HUES6 (cell line): ENCODE results near the gene NKX2-4.
"Not testable (repeated sequence)": the region's sequence is repeated elsewhere in the genome, so short reads cannot be mapped to it uniquely, and the experiment has no call there.

Experiments
- H3K27ac ChIP-seq: 2 replicates; pipeline ENCODE4 v1.7.0; 2013; ENCODE audit warnings: low read depth, mild to moderate bottlenecking, low read length, inconsistent platforms
- H3K27me3 ChIP-seq: 2 replicates; pipeline ENCODE4 v1.6.1; 2013; ENCODE audit warnings: low read length; ENCODE audit not compliant: control insufficient read depth, insufficient read depth
- H3K36me3 ChIP-seq: 2 replicates; pipeline ENCODE4 v1.6.1; 2013; ENCODE audit warnings: low read length; ENCODE audit not compliant: control insufficient read depth, insufficient read depth
- H3K4me1 ChIP-seq: 2 replicates; pipeline ENCODE4 v1.6.1; 2013; ENCODE audit warnings: low read length; ENCODE audit not compliant: control insufficient read depth, insufficient read depth
- H3K4me3 ChIP-seq: 2 replicates; pipeline ENCODE4 v1.5.1; 2013; ENCODE audit warnings: low read depth, low read length
- H3K9ac ChIP-seq: one replicate; pipeline ENCODE4 v1.6.1; 2013; ENCODE audit warnings: mild to moderate bottlenecking, low read length
- H3K9me3 ChIP-seq: 2 replicates; pipeline ENCODE4 v1.6.1; 2013; ENCODE audit warnings: low read depth, low read length; ENCODE audit not compliant: control insufficient read depth, insufficient read depth

NKX2-4 gene

GRCh38 chr20:21397341-21398108, at the start of gene NKX2-4:
TSS of gene NKX2-4 (minus strand) at chr20:21397526. CDS start at chr20:21397399, 127 bp downstream.
- Histone ChIP-seq H3K9me3 (no peaks in the 10 kb centered on the region), H3K27ac (no peak within 1 kb of the TSS), H3K27me3 (peaks cover 99% of the 10 kb centered on the region), H3K4me1 (0 out of 2 replicates have a peak, but pooled peaks cover 2% of the 10 kb centered on the region), H3K4me3 (peak within 1 kb of the TSS; percentile 55), H3K36me3 (no peaks in the 10 kb centered on the region), H3K9ac (no peak within 1 kb of the TSS)

GRCh38 chr20:21437816-21438215, 40.5 kb upstream of the NKX2-4 start:
- no peaks in the 10 kb centered on the region for H3K36me3 ChIP-seq
- H3K27me3 ChIP-seq = peaks cover 5% of the 10 kb centered on the region; the same call in 1 of the 2 replicates
- H3K27ac ChIP-seq = no peak overlapping the region

GRCh38 chr20:21437248-21437647, 39.9 kb upstream of the NKX2-4 start:
- Histone ChIP-seq H3K4me1 (0 out of 2 replicates have a peak, but pooled peaks cover 4% of the 10 kb centered on the region), H3K27me3 (peaks cover 5% of the 10 kb centered on the region; the same call in 1 of the 2 replicates), H3K9me3 (no peaks in the 10 kb centered on the region), H3K27ac (no peak overlapping the region), H3K36me3 (no peaks in the 10 kb centered on the region), H3K9ac (no peak overlapping the region), H3K4me3 (no peak overlapping the region)

More at GRCh38 chr20:21437816-21438215, 40.5 kb upstream of the NKX2-4 start:
- H3K9ac ChIP-seq = no peak overlapping the region
- H3K9me3 ChIP-seq = no peaks in the 10 kb centered on the region
- H3K4me1 ChIP-seq = 0 out of 2 replicates have a peak, but pooled peaks cover 4% of the 10 kb centered on the region
- no peak overlapping the region for H3K4me3 ChIP-seq

- Histone ChIP-seq H3K4me1 (0 out of 2 replicates have a peak, but pooled peaks cover 4% of the 10 kb centered on the region), H3K9me3 (no peaks in the 10 kb centered on the region), H3K27ac (no peak overlapping the region), H3K4me3 (no peak overlapping the region), H3K36me3 (no peaks in the 10 kb centered on the region), H3K9ac (no peak overlapping the region), H3K27me3 (peaks cover 5% of the 10 kb centered on the region; the same call in 1 of the 2 replicates)
These were observed 38.9 kb upstream of the NKX2-4 start for GRCh38 chr20:21436205-21436604.

GRCh38 chr20:21435576-21435975, 38.2 kb upstream of the NKX2-4 start:
- Histone ChIP-seq H3K27me3 (peaks cover 5% of the 10 kb centered on the region; the same call in 1 of the 2 replicates), H3K9ac (no peak overlapping the region), H3K4me3 (no peak overlapping the region), H3K27ac (no peak overlapping the region), H3K36me3 (no peaks in the 10 kb centered on the region), H3K9me3 (no peaks in the 10 kb centered on the region), H3K4me1 (0 out of 2 replicates have a peak, but pooled peaks cover 4% of the 10 kb centered on the region)

GRCh38 chr20:21433329-21433890, 36.1 kb upstream of the NKX2-4 start:
- Histone ChIP-seq H3K9me3 (no peaks in the 10 kb centered on the region), H3K27ac (no peak overlapping the region), H3K36me3 (no peaks in the 10 kb centered on the region), H3K9ac (no peak overlapping the region), H3K4me1 (0 out of 2 replicates have a peak, but pooled peaks cover 4% of the 10 kb centered on the region), H3K27me3 (peaks cover 5% of the 10 kb centered on the region; the same call in 1 of the 2 replicates), H3K4me3 (no peak overlapping the region)

- H3K27ac ChIP-seq = no peak overlapping the region
- H3K4me3 ChIP-seq = no peak overlapping the region
These were observed 35.6 kb upstream of the NKX2-4 start for GRCh38 chr20:21432911-21433310.

GRCh38 chr20:21430020-21430419, 32.7 kb upstream of the NKX2-4 start:
- no peaks in the 10 kb centered on the region for H3K4me1 ChIP-seq
- H3K9ac ChIP-seq = no peak overlapping the region
- no peaks in the 10 kb centered on the region for H3K36me3 ChIP-seq
- H3K9me3 ChIP-seq = no peaks in the 10 kb centered on the region; the same call in 1 of the 2 replicates
- peaks cover 5% of the 10 kb centered on the region; the same call in 1 of the 2 replicates for H3K27me3 ChIP-seq
- H3K27ac ChIP-seq = no peak overlapping the region
- H3K4me3 ChIP-seq = no peak overlapping the region

More at GRCh38 chr20:21432911-21433310, 35.6 kb upstream of the NKX2-4 start:
- Histone ChIP-seq H3K27me3 (peaks cover 5% of the 10 kb centered on the region; the same call in 1 of the 2 replicates), H3K4me1 (0 out of 2 replicates have a peak, but pooled peaks cover 4% of the 10 kb centered on the region), H3K9me3 (no peaks in the 10 kb centered on the region), H3K9ac (no peak overlapping the region), H3K36me3 (no peaks in the 10 kb centered on the region)

- Histone ChIP-seq H3K9ac (no peak overlapping the region), H3K27me3 (no peaks in the 10 kb centered on the region), H3K4me3 (no peak overlapping the region), H3K4me1 (no peaks in the 10 kb centered on the region), H3K27ac (no peak overlapping the region), H3K9me3 (peaks cover 3% of the 10 kb centered on the region), H3K36me3 (no peaks in the 10 kb centered on the region)
These were observed 27.5 kb upstream of the NKX2-4 start for GRCh38 chr20:21424846-21425245.

- not testable (repeated sequence) for H3K4me3 ChIP-seq, H3K4me1 ChIP-seq, H3K9me3 ChIP-seq, H3K27me3 ChIP-seq, H3K27ac ChIP-seq, H3K9ac ChIP-seq, H3K36me3 ChIP-seq
These were observed 26.4 kb upstream of the NKX2-4 start for GRCh38 chr20:21423712-21424111.
